H1 (cell line): ENCODE results near the gene ASCC3. TPM values are rescaled to one million over a fixed set of nuclear protein-coding genes. Genes with fewer than 3 reads are reported as not detected.

ENCODE experiments used
- CTCF ChIA-PET: fragments of 300-600 bp; sonication (Branson Sonifier 250); formaldehyde crosslinking; loops from one replicate; lab custom pipeline; 2021; ENCODE audit not compliant: partially characterized antibody; lab: Charles Lee
- POLR2A ChIA-PET: fragments of 300-600 bp; sonication (Branson Sonifier 250); formaldehyde crosslinking; loops from one replicate; lab custom pipeline; 2021; ENCODE audit warnings: inconsistent platforms; ENCODE audit not compliant: partially characterized antibody; lab: Charles Lee
- DNase-seq, 2 experiments: peaks; one replicate each; pipeline versions ENCODE4 v3.0.0 to v3.0.0-alpha.2; 2010 to 2022; ENCODE audit warnings: low spot score in 2 of 2, low read depth in 1 of 2, mixed read lengths in 1 of 2
- FAIRE-seq: peaks from 2 replicates; lab custom pipeline; 2011; peaks lifted over from hg19 to GRCh38; lab: Jason Lieb, UNC
- H2AFZ ChIP-seq: 2 replicates; pipeline ENCODE4 v1.8.1; 2012; ENCODE audit warnings: low read length, inconsistent platforms
- H2AK5ac ChIP-seq: 2 replicates; pipeline ENCODE4 v1.6.1; 2013; ENCODE audit warnings: low read depth, low read length
- H2BK120ac ChIP-seq: replicated peaks from 2 replicates; pipeline ENCODE3; 2013; ENCODE audit warnings: low read depth, low read length, inconsistent platforms
- H2BK12ac ChIP-seq: 2 replicates; pipeline ENCODE4 v1.6.1; 2013; ENCODE audit warnings: low read depth, low read length
- H2BK15ac ChIP-seq: 2 replicates; pipeline ENCODE4 v1.6.1; 2013; ENCODE audit warnings: low read length
- H2BK20ac ChIP-seq: 2 replicates; pipeline ENCODE4 v1.6.1; 2013; ENCODE audit warnings: low read length
- H2BK5ac ChIP-seq: 2 replicates; pipeline ENCODE4 v1.6.1; 2013; ENCODE audit warnings: low read depth, low read length
- H3K14ac ChIP-seq: 2 replicates; pipeline ENCODE4 v1.6.1; 2013; ENCODE audit warnings: inconsistent platforms; ENCODE audit not compliant: insufficient read length
- H3K18ac ChIP-seq: 2 replicates; pipeline ENCODE4 v1.6.1; 2013; ENCODE audit warnings: low read length; ENCODE audit errors: extremely low read depth
- H3K23ac ChIP-seq: 2 replicates; pipeline ENCODE4 v1.6.1; 2013; ENCODE audit warnings: inconsistent platforms; ENCODE audit not compliant: insufficient read length
- H3K23me2 ChIP-seq: 2 replicates; pipeline ENCODE4 v1.6.1; 2013; ENCODE audit warnings: low read depth, low read length
- H3K27ac ChIP-seq: 2 replicates; pipeline ENCODE4 v1.6.1; 2011; ENCODE audit warnings: low read depth, low read length, inconsistent platforms
- H3K27me3 ChIP-seq, 4 experiments: replicated peaks in 1 of 4; 1 replicate in 1 of 4; 2 replicates in 3 of 4; pipeline versions ENCODE4 v1.6.1 to v1.8.1; 2011 to 2013; ENCODE audit warnings: low read length in 3 of 4, mild to moderate bottlenecking in 3 of 4, inconsistent platforms in 2 of 4, mixed read lengths in 2 of 4, moderate library complexity in 1 of 4; ENCODE audit not compliant: control insufficient read depth in 3 of 4, insufficient read depth in 3 of 4; ENCODE audit errors: extremely low read depth in 1 of 4
- H3K36me3 ChIP-seq, 4 experiments: 2 replicates each; pipeline versions ENCODE4 v1.6.1 to v1.8.1; 2011 to 2013; ENCODE audit warnings: mild to moderate bottlenecking in 4 of 4, low read length in 3 of 4, moderate library complexity in 2 of 4, control low read depth in 1 of 4, inconsistent platforms in 1 of 4; ENCODE audit not compliant: insufficient read depth in 4 of 4, control insufficient read depth in 2 of 4
- H3K4ac ChIP-seq: replicated peaks from 2 replicates; pipeline ENCODE3; 2013; ENCODE audit warnings: low read length, low read depth, mixed read lengths, inconsistent platforms; ENCODE audit not compliant: insufficient read length
- H3K4me1 ChIP-seq, 4 experiments: replicated peaks in 1 of 4; 1 replicate in 1 of 4; 2 replicates in 3 of 4; pipeline versions ENCODE4 v1.6.1 to v1.8.1; 2011 to 2013; ENCODE audit warnings: low read length in 3 of 4, inconsistent platforms in 2 of 4, mixed read lengths in 1 of 4; ENCODE audit not compliant: insufficient read depth in 4 of 4, control insufficient read depth in 3 of 4
- H3K4me2 ChIP-seq, 2 experiments: 2 replicates each; pipeline versions ENCODE4 v1.6.1 to v1.8.1; 2011 to 2013; ENCODE audit warnings: low read depth in 2 of 2, low read length in 2 of 2, control low read depth in 1 of 2, inconsistent platforms in 1 of 2, mild to moderate bottlenecking in 1 of 2; ENCODE audit not compliant: insufficient read depth in 1 of 2
- H3K4me3 ChIP-seq, 4 experiments: fragments of 200-600, 300-600 bp in 1 of 4; sonication (generic), shearing (Covaris generic), sonication (Bioruptor Twin) in 1 of 4; 2 replicates each; pipeline versions ENCODE4 v1.5.1 to v1.8.1; 2011 to 2016; ENCODE audit warnings: low read length in 4 of 4, low read depth in 3 of 4, control low read depth in 2 of 4, inconsistent platforms in 2 of 4, mild to moderate bottlenecking in 2 of 4, mixed read lengths in 1 of 4, moderate library complexity in 1 of 4; ENCODE audit not compliant: insufficient read depth in 2 of 4; ENCODE audit errors: extremely low read depth in 1 of 4
- H3K56ac ChIP-seq: replicated peaks from 2 replicates; pipeline ENCODE3; 2013; ENCODE audit warnings: low read depth, mild to moderate bottlenecking, mixed read lengths, low read length, inconsistent platforms; ENCODE audit not compliant: insufficient read length
- H3K79me1 ChIP-seq: 2 replicates; pipeline ENCODE4 v1.6.1; 2013; ENCODE audit warnings: low read depth, low read length, control low read depth
- H3K79me2 ChIP-seq, 2 experiments: 2 replicates each; pipeline versions ENCODE4 v1.6.1 to v1.8.1; 2012 to 2013; ENCODE audit warnings: low read length in 2 of 2, mild to moderate bottlenecking in 2 of 2, inconsistent platforms in 1 of 2; ENCODE audit not compliant: insufficient read depth in 2 of 2, control insufficient read depth in 1 of 2
- H3K9ac ChIP-seq, 4 experiments: replicated peaks in 1 of 4; 1 replicate in 1 of 4; 2 replicates in 3 of 4; pipeline versions ENCODE4 v1.6.1 to v1.8.1; 2011 to 2013; ENCODE audit warnings: low read depth in 3 of 4, low read length in 3 of 4, control low read depth in 2 of 4, mild to moderate bottlenecking in 2 of 4, moderate library complexity in 2 of 4, inconsistent platforms in 1 of 4; ENCODE audit errors: extremely low read depth in 1 of 4
- H3K9me3 ChIP-seq, 2 experiments: 2 replicates each; pipeline versions ENCODE4 v1.6.1 to v1.8.1; 2012 to 2013; ENCODE audit warnings: mild to moderate bottlenecking in 2 of 2, moderate library complexity in 2 of 2, control low read depth in 1 of 2, inconsistent platforms in 1 of 2, low read depth in 1 of 2, low read length in 1 of 2, mixed read lengths in 1 of 2; ENCODE audit not compliant: insufficient read depth in 2 of 2
- H4K20me1 ChIP-seq, 2 experiments: replicated peaks in 1 of 2; 2 replicates each; pipeline versions ENCODE3 to v1.8.1; 2011 to 2013; ENCODE audit warnings: inconsistent platforms in 2 of 2, low read length in 2 of 2, mild to moderate bottlenecking in 1 of 2; ENCODE audit not compliant: insufficient read depth in 2 of 2, control insufficient read depth in 1 of 2
- H4K5ac ChIP-seq: 2 replicates; pipeline ENCODE4 v1.6.1; 2013; ENCODE audit warnings: low read length, low read depth, mixed read lengths, inconsistent platforms; ENCODE audit not compliant: insufficient read length
- H4K8ac ChIP-seq: 2 replicates; pipeline ENCODE4 v1.8.0; 2013; ENCODE audit warnings: mild to moderate bottlenecking, moderate library complexity, low read length, inconsistent platforms; ENCODE audit not compliant: insufficient read depth; ENCODE audit errors: extremely low read depth
- H4K91ac ChIP-seq: replicated peaks from 2 replicates; pipeline ENCODE3; 2013; ENCODE audit warnings: low read length, mixed read lengths, inconsistent platforms; ENCODE audit not compliant: insufficient read length
- EZH2 ChIP-seq: fragments of 200-600 bp; sonication (generic); IDR thresholded peaks from 2 replicates; pipeline ENCODE4 v1.7.1; 2012; ENCODE audit warnings: low read depth, mild to moderate bottlenecking, moderate library complexity, low read length, inconsistent platforms; ENCODE audit not compliant: severe bottlenecking
- KDM1A ChIP-seq: fragments of 200-600, 300-600 bp; sonication (generic); IDR thresholded peaks from 2 replicates; pipeline ENCODE4 v1.7.1; 2016; ENCODE audit warnings: mild to moderate bottlenecking, low read length, borderline replicate concordance
- KDM5A ChIP-seq: fragments of 200-600 bp; IDR thresholded peaks from 2 replicates; pipeline ENCODE4 v1.7.1; 2012; ENCODE audit warnings: mild to moderate bottlenecking, low read length, inconsistent platforms, mixed read lengths
- NANOG ChIP-seq: IDR thresholded peaks from 2 replicates; pipeline ENCODE4 v1.6.1; 2011; ENCODE audit warnings: low read length, low read depth, mild to moderate bottlenecking, inconsistent platforms; ENCODE audit not compliant: insufficient read depth, poor library complexity, severe bottlenecking
- PHF8 ChIP-seq: fragments of 200-600 bp; sonication (generic); conservative IDR thresholded peaks from 2 replicates; pipeline ENCODE4 v1.7.1; 2012; ENCODE audit warnings: low read depth, mild to moderate bottlenecking, inconsistent platforms, low read length, moderate library complexity
- RBBP5 ChIP-seq: IDR thresholded peaks from 2 replicates; pipeline ENCODE4 v1.7.1; 2012; ENCODE audit warnings: low read depth, mild to moderate bottlenecking, inconsistent platforms, low read length, moderate library complexity, borderline replicate concordance
- SIRT6 ChIP-seq: IDR thresholded peaks from one replicate; pipeline ENCODE4 v1.7.1; 2012; ENCODE audit warnings: low read length, inconsistent platforms
- TBP ChIP-seq: IDR thresholded peaks from 2 replicates; pipeline ENCODE4 v1.6.1; 2011; ENCODE audit warnings: low read depth, low read length, improper control_type of control experiment
- WGBS, 2 experiments: shearing (Covaris generic) in 1 of 2; methylation state at CpG; one replicate each; pipeline versions ENCODE4 v1.1.6 to v1.1.7; 2013 to 2015; ENCODE audit warnings: low lambda C conversion rate in 2 of 2, mixed read lengths in 2 of 2, inconsistent platforms in 1 of 2, low coverage in 1 of 2, missing lambda C conversion rate in 1 of 2; ENCODE audit not compliant: insufficient replicate concordance in 2 of 2, insufficient coverage in 1 of 2, insufficient read length in 1 of 2; ENCODE audit errors: extremely low coverage in 1 of 2, missing lambda C conversion rate in 1 of 2; 5-methylcytosine and 5-hydroxymethylcytosine counted together
- polyA plus RNA-seq, 7 experiments: library from polyadenylated mRNA; depleted of rRNA in 3 of 7; stranded (reverse) in 5 of 7; unstranded in 2 of 7; fragments of >200 nt in 5 of 7; fragments of 200-250 nt in 2 of 7; gene quantifications; 1 replicate in 5 of 7; 2 replicates in 1 of 7; 4 replicates in 1 of 7; pipeline versions ENCODE4 v1.2.1 to v1.2.3, GENCODE V29; 2011 to 2013; ENCODE audit warnings: missing spikeins in 2 of 7, mixed read lengths in 2 of 7
- total RNA-seq: library from RNA; stranded (reverse); fragmentation: NEBNext Ultra II Directional; extraction: Animal tissue kit (Norgen Biotek cat#: 25700); gene quantifications from 2 replicates; pipeline ENCODE4 v1.2.1, GENCODE V29; 2021
- TF ChIP-seq, protein P1 (sequence below), 3 experiments: IDR thresholded peaks; 1 replicate in 2 of 3; 2 replicates in 1 of 3; pipeline versions ENCODE4 v1.5.1 to v1.6.1; 2011; ENCODE audit warnings: low read length in 3 of 3, mild to moderate bottlenecking in 3 of 3, inconsistent platforms in 2 of 3, low read depth in 1 of 3, moderate library complexity in 1 of 3; ENCODE audit not compliant: insufficient read depth in 1 of 3; ENCODE audit errors: control extremely low read depth in 1 of 3
- TF ChIP-seq, protein P2 (sequence below): IDR thresholded peaks from 2 replicates; pipeline ENCODE4 v1.6.1; 2011; ENCODE audit warnings: low read length, improper control_type of control experiment

ASCC3 gene
- total and polyA plus RNA-seq, 2 of the 8 experiments (the other 6 are each of a cell fraction or from before 2014, with no cell fraction given) = 37.5 to 77.8 TPM

DNA sequence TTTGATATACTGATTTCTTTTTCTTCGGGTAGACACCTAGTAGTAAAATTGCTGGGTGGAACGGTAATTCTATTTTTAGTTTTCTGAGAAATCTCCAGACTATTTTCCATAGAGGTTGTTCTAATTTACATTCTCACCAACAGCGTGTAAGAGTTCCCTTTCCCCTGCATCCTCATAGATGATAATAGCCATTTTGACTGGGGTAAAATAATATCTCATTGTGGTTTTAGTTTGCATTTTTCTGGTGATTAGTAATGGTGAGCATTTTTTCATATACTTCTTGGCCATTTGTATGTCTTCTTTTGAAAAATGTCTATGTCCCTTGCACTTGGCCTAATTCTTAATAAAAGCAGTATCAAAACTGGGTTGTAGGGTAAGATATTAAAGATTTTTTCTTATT, 267.5 kb downstream of the ASCC3 start:
- no peak overlapping the region for H2BK20ac ChIP-seq
- ChIA-PET CTCF (no interaction called here), POLR2A (no interaction called here)
- H3K23me2 ChIP-seq = no peaks in the 10 kb centered on the region
- no peak overlapping the region for H3K23ac ChIP-seq
- H3K79me1 ChIP-seq = no peaks in the 10 kb centered on the region
- no peak overlapping the region for H4K8ac ChIP-seq
- H3K27ac ChIP-seq = no peak overlapping the region
- H2BK15ac ChIP-seq = no peak overlapping the region
- no peak overlapping the region for H4K91ac ChIP-seq
- no peak overlapping the region for H3K4me2 ChIP-seq
- H3K27me3 ChIP-seq = no peaks in the 10 kb centered on the region
- H4K5ac ChIP-seq = no peak overlapping the region
- no peaks in the 10 kb centered on the region for H3K36me3 ChIP-seq
- H3K18ac ChIP-seq = no peak overlapping the region
- H3K4me3 ChIP-seq = no peak overlapping the region
- no peak overlapping the region for H3K4ac ChIP-seq
- no peak overlapping the region for H2AK5ac ChIP-seq
- no peaks in the 10 kb centered on the region for H3K9me3 ChIP-seq
- H3K14ac ChIP-seq = no peak overlapping the region
- WGBS, 2 experiments = 90% methylated on average over 3 of the region's 3 CpGs; no CpG with 5 or more reads in 1 of the 2 experiments
- peaks cover 0 to 1% of the 10 kb centered on the region in 2 experiments for H4K20me1 ChIP-seq
- no peak overlapping the region for H2BK12ac ChIP-seq
- DNase-seq = no peak
- H3K9ac ChIP-seq = no peak overlapping the region
- FAIRE-seq = no peak
- no peak overlapping the region for H3K56ac ChIP-seq
- H2BK120ac ChIP-seq = no peak overlapping the region
- H2BK5ac ChIP-seq = no peak overlapping the region
- H2AFZ ChIP-seq = no peak overlapping the region
- H3K4me1 ChIP-seq = no peaks in the 10 kb centered on the region
- H3K79me2 ChIP-seq = no peaks in the 10 kb centered on the region
- no peak for TF ChIP-seq EZH2
- no peak for TF ChIP-seq PHF8
- no peak for TF ChIP-seq SIRT6
- no peak for TF ChIP-seq RBBP5
- no peak for TF ChIP-seq KDM1A
- no peak for TF ChIP-seq KDM5A
- TF ChIP-seq TBP = no peak
- TF ChIP-seq NANOG = no peak
- TF ChIP-seq, protein P1, sequence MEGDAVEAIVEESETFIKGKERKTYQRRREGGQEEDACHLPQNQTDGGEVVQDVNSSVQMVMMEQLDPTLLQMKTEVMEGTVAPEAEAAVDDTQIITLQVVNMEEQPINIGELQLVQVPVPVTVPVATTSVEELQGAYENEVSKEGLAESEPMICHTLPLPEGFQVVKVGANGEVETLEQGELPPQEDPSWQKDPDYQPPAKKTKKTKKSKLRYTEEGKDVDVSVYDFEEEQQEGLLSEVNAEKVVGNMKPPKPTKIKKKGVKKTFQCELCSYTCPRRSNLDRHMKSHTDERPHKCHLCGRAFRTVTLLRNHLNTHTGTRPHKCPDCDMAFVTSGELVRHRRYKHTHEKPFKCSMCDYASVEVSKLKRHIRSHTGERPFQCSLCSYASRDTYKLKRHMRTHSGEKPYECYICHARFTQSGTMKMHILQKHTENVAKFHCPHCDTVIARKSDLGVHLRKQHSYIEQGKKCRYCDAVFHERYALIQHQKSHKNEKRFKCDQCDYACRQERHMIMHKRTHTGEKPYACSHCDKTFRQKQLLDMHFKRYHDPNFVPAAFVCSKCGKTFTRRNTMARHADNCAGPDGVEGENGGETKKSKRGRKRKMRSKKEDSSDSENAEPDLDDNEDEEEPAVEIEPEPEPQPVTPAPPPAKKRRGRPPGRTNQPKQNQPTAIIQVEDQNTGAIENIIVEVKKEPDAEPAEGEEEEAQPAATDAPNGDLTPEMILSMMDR (IDR thresholded peaks at IDR 0.05; ENCODE audit: control extremely low read depth in 1 of 3, insufficient read depth in 1 of 3, low read depth in 1 of 3, low read length in 3 of 3) = no peak
- TF ChIP-seq, protein P2, sequence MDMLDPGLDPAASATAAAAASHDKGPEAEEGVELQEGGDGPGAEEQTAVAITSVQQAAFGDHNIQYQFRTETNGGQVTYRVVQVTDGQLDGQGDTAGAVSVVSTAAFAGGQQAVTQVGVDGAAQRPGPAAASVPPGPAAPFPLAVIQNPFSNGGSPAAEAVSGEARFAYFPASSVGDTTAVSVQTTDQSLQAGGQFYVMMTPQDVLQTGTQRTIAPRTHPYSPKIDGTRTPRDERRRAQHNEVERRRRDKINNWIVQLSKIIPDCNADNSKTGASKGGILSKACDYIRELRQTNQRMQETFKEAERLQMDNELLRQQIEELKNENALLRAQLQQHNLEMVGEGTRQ = no peak
